NOMO-1 (cell line): ENCODE measurements around the gene AMHR2.
A peak's percentile ranks its signal among the peaks of the same experiment; 100 is the strongest.
"Not testable (repeated sequence)": the region's sequence is repeated elsewhere in the genome, so short reads cannot be mapped to it uniquely, and the experiment has no call there.

Source experiments
- DNase-seq, 2 experiments: peaks; one replicate each; lab custom pipeline; 2025; ENCODE audit not compliant: unreplicated experiment in 2 of 2; lab: John Stamatoyannopoulos, UW

The AMHR2 gene

GRCh38 chr12:53414756-53415417 lies 8.8 kb upstream of the AMHR2 start:
- DNase-seq = no peak

GRCh38 chr12:53415752-53416389 lies 7.8 kb upstream of the AMHR2 start:
- DNase-seq = not testable (repeated sequence)

GRCh38 chr12:53417291-53417816 lies 6.3 kb upstream of the AMHR2 start:
- peak; percentile 61 to 91 for DNase-seq

GRCh38 chr12:53418221-53418620 lies 5.4 kb upstream of the AMHR2 start:
- no peak for DNase-seq

- DNase-seq = no peak
Measured at GRCh38 chr12:53419756-53420155, 3.9 kb upstream of the AMHR2 start.

GRCh38 chr12:53422247-53422646 lies 1.4 kb upstream of the AMHR2 start:
- not testable (repeated sequence) for DNase-seq

- no peak for DNase-seq
Measured at GRCh38 chr12:53424626-53425514, 1.2 kb downstream of the AMHR2 start.

GRCh38 chr12:53425515-53426150 lies 2.0 kb downstream of the AMHR2 start:
- DNase-seq = no peak

GRCh38 chr12:53427905-53428594 lies 4.4 kb downstream of the AMHR2 start:
- DNase-seq = no peak

- no peak for DNase-seq
Measured at GRCh38 chr12:53428741-53429140, 5.1 kb downstream of the AMHR2 start.

GRCh38 chr12:53430116-53430515 lies 6.5 kb downstream of the AMHR2 start:
- no peak for DNase-seq

GRCh38 chr12:53431187-53431586 lies 7.5 kb downstream of the AMHR2 start:
- DNase-seq = no peak

- DNase-seq = not testable (repeated sequence)
Measured at GRCh38 chr12:53435326-53435725, 11.7 kb downstream of the AMHR2 start.

GRCh38 chr12:53439582-53439981 lies 15.9 kb downstream of the AMHR2 start:
- DNase-seq = not testable (repeated sequence)

- peak; percentile 100 for DNase-seq
Measured at GRCh38 chr12:53441040-53441833, 17.6 kb downstream of the AMHR2 start, which contains the start of gene PRR13. PRR13 (plus strand) TSS chr12:53441734; CDS start chr12:53442715, 981 bp downstream.

GRCh38 chr12:53443955-53444354 lies 20.3 kb downstream of the AMHR2 start:
- DNase-seq = no peak

- not testable (repeated sequence) for DNase-seq
Measured at GRCh38 chr12:53444593-53445325, 21.1 kb downstream of the AMHR2 start.

GRCh38 chr12:53450936-53451335 lies 27.3 kb downstream of the AMHR2 start:
- DNase-seq = no peak
